HUDEP-2 (cell line): ENCODE results near the gene C17orf113.

Experiments used
- DNase-seq, 76 experiments: peaks; one replicate each; lab custom pipeline; 2025; ENCODE audit not compliant: unreplicated experiment in 76 of 76; lab: John Stamatoyannopoulos, UW

Gene C17orf113

GRCh38 chr17:42072323-42073187 lies 22.2 kb upstream of the C17orf113 start:
- no peak for DNase-seq

- DNase-seq, result no peak
Measured at GRCh38 chr17:42071810-42072209, 21.4 kb upstream of the C17orf113 start.

DNA sequence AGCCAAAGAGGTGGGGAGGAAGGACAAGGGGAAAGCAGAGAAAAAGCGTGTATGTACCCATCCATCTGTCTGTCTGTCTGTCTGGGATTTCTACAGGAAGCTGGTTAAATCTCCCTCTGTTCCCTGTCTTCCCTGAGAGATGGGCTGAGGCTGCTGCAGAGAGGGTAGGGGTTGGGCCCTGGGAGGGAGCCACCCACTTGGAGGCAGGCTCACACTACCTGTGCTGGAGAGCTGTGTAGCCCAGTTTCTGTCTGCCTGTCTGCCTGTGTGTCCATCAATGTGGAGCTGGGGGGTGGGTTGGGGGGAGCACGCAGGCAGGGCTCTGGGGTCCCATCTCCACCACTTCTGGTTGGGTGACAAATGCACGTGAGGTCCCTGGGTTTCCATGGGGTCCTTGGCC lies 18.6 kb upstream of the C17orf113 start:
- DNase-seq, result peak in 1 of 76 experiments; percentile 6

GRCh38 chr17:42067371-42068091 lies 17.1 kb upstream of the C17orf113 start:
- peak in 51 of 76 experiments; percentile 7 to 74 (median 41) for DNase-seq

DNA sequence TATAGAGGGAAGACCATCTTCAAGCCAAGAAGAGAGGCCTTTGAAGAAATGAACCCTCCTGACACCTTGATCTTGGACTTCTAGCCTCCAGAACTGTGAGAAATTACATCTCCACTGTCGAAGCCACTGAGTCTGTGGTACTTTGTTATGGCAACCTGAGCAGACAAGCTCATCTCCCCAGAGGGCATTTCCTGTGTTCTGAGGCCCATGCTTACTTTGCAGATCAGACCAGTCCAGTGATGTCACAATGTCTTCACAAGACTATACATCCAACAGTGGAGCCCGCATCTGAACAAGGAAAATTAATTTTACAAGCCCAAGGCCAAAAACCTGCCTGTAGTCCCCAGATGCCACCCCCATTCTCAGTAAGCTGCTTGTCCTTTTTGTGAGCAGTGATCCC lies 14.8 kb upstream of the C17orf113 start:
- no peak for DNase-seq

DNA sequence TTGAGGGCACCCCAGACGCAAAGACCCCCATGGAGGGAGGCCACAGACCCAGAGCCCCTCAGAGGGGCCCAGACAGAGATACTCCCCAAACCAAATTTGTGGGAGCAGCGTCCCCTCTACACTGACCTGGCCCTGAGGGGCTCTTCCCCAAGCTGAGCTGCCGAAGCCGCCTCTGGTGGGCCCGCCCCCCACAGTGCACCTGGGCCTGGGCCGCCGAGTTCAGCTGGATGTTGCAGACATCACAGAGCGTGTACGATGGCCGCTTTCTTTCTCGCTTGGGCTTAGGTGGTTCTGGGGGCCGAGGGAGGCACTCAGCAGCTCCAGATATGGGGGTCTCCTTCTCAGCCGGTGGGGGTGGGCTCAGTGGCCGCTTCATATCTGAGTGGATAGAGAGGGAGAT lies 12.3 kb upstream of the C17orf113 start:
- DNase-seq, result no peak

- DNase-seq, result peak in 11 of 76 experiments; percentile 7 to 62 (median 40)
Measured at GRCh38 chr17:42061646-42062487, 11.5 kb upstream of the C17orf113 start.

- DNase-seq, result no peak
Measured at GRCh38 chr17:42060231-42060630, 9.8 kb upstream of the C17orf113 start.

GRCh38 chr17:42059815-42060214 lies 9.4 kb upstream of the C17orf113 start:
- no peak for DNase-seq

GRCh38 chr17:42058063-42058462 lies 7.7 kb upstream of the C17orf113 start:
- no peak for DNase-seq

DNA sequence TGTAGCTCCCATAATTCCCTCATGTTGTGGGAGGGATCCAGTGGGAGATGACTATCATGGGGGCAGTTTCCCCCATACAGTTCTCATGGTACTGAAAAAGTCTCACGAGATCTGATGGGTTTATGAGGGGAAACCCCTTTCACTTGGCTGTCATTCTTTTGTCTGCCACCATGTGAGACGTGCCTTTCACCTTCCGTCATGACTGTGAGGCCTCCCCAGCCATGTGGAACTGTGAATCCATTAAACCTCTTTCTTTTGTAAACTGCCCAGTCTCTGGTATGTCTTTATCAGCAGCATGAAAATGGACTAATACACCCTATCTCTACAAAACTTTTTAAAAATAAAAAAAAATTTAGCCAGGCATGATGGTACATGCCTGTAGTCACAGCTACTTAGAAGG lies 6.2 kb upstream of the C17orf113 start:
- DNase-seq, result no peak

DNA sequence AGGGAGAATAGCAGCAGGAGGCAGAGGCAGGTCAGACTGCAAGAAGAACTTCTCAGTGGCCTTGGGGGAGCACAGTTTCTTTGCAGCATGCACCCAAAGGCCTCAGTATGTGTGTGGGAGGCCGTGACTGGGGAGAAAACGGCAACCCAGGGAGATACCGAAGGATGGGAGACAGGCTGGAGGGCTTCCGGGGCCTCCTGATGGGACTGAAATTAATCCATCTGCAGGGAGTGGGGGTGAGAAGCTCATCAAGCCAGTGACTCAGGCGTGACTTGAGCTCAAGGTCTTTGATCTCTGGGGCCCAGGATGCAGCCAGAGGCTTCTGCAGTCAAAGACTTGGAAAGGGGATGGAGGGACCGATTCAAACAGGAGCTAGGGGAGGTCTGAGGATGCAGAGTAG lies 5.1 kb upstream of the C17orf113 start:
- DNase-seq, result no peak

GRCh38 chr17:42055027-42055426 lies 4.6 kb upstream of the C17orf113 start:
- DNase-seq, result no peak

GRCh38 chr17:42053731-42054500 lies 3.5 kb upstream of the C17orf113 start:
- no peak for DNase-seq

DNA sequence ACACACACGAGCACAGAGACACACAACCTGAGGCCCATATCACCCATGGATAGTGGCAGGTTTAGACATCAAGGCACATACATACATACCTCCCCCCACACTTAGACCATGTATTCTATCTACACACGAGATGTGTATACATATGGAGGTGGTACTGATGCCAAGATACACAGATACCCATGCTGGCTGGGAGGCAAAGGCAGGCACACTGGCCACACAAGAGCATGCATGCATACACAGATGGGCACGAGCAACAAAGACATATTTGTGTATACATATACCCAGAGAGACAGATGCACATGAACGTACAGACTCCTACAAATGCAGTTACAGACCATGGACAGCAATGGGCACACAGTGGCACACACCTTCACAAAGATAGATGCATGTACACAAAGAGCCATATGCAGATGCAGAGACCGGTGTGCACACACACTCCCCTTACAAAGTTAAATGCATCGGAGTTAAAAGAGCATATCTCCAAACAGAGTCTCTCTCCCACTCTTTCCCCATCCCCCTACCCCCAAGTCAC lies 2.0 kb upstream of the C17orf113 start:
- no peak for DNase-seq

GRCh38 chr17:42051645-42052044 lies 1.2 kb upstream of the C17orf113 start:
- no peak for DNase-seq

DNA sequence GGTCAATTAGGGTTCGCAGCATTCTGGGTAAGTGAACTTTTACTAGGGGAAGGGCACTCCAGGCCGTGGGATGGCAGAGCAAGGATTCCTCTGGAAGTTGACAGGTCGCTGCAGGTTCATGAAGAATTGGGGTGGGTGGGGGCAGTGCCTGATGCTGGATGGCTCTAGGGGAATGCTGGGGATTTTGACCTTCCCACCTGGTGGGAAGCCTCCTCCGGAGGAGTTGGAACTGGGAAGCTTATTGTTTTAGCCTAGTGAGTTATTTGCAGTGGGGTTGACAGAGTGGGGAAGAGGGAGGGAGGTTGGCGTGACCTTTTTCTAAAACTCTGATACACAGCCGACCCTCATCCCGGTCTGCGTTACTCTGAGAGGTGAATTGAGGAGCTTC lies 606 bp upstream of the C17orf113 start:
- no peak for DNase-seq

DNA sequence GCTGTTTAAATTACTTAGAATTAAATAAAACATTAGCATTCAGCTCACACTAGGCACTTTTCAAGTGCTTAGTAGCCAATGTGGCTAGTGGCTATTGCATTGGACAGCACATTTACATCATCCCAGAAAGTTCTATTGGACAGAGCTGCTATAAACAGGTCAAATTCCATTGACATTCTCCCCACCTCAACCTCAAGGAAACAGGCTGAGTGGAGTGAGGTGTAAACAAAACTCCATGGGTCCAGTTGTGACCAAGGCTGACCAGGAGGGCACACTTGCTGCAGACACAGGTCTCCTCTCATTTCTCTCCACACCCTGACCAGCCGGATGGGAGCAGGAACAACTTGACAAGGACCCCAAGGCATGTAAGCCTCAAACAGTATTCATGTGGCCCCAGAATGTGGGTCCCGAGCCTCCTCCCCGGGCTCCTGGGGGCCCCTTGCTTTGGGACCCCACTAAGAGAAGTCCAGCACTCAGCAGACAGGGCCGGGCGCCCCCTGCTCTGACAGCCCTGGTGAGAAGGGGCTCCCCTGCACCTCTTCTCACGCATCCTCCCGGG lies 488 bp downstream of the C17orf113 start:
- peak in 1 of 76 experiments; percentile 12 for DNase-seq

GRCh38 chr17:42047343-42047742 lies 3.1 kb downstream of the C17orf113 start:
- DNase-seq, result no peak

GRCh38 chr17:42045719-42046118 lies 4.7 kb downstream of the C17orf113 start:
- no peak for DNase-seq
